Measurements from ENCODE around the gene LHX5.

LHX5 gene

GRCh38 chr12:113428482-113428881, 43.2 kb downstream of the LHX5 start:
- Histone ChIP-seq H3K4me1 (ENCODE audit: control insufficient read depth, insufficient read depth, low read length) (no peaks in the 10 kb centered on the region), H3K9me3 (ENCODE audit: control insufficient read depth, low read length) (no peaks in the 10 kb centered on the region), H3K27ac (ENCODE audit: insufficient read depth, low read depth, low read length, poor library complexity, severe bottlenecking) (no peak overlapping the region), H3K36me3 (ENCODE audit: control insufficient read depth, insufficient read depth, low read length) (no peaks in the 10 kb centered on the region), H3K27me3 (ENCODE audit: control insufficient read depth, insufficient read depth, low read length, poor library complexity, severe bottlenecking) (no peaks in the 10 kb centered on the region), H3K4me3 (ENCODE audit: insufficient read depth, low read depth, low read length) (no peak overlapping the region)
- WGBS, 2 experiments = 84 to 100% methylated on average over 1 of the region's 1 CpG

- WGBS, 2 experiments = 86 to 91% methylated on average over 9 of the region's 9 CpGs
- no peak overlapping the region for H3K27ac ChIP-seq (ENCODE audit: insufficient read depth, low read depth, low read length, poor library complexity, severe bottlenecking)
Observed at GRCh38 chr12:113427882-113428281, 43.8 kb downstream of the LHX5 start.

GRCh38 chr12:113425960-113426453, 45.7 kb downstream of the LHX5 start:
- Histone ChIP-seq H3K9me3 (ENCODE audit: control insufficient read depth, low read length) (no peaks in the 10 kb centered on the region), H3K27ac (ENCODE audit: insufficient read depth, low read depth, low read length, poor library complexity, severe bottlenecking) (no peak overlapping the region), H3K4me3 (ENCODE audit: insufficient read depth, low read depth, low read length) (no peak overlapping the region), H3K4me1 (ENCODE audit: control insufficient read depth, insufficient read depth, low read length) (peaks cover 3% of the 10 kb centered on the region), H3K27me3 (ENCODE audit: control insufficient read depth, insufficient read depth, low read length, poor library complexity, severe bottlenecking) (no peaks in the 10 kb centered on the region), H3K36me3 (ENCODE audit: control insufficient read depth, insufficient read depth, low read length) (no peaks in the 10 kb centered on the region)
- WGBS, 2 experiments = 6 to 10% methylated on average over 9 to 11 of the region's 11 CpGs

More at GRCh38 chr12:113427882-113428281, 43.8 kb downstream of the LHX5 start:
- Histone ChIP-seq H3K4me3 (ENCODE audit: insufficient read depth, low read depth, low read length) (no peak overlapping the region), H3K4me1 (ENCODE audit: control insufficient read depth, insufficient read depth, low read length) (no peaks in the 10 kb centered on the region), H3K36me3 (ENCODE audit: control insufficient read depth, insufficient read depth, low read length) (no peaks in the 10 kb centered on the region), H3K9me3 (ENCODE audit: control insufficient read depth, low read length) (no peaks in the 10 kb centered on the region), H3K27me3 (ENCODE audit: control insufficient read depth, insufficient read depth, low read length, poor library complexity, severe bottlenecking) (no peaks in the 10 kb centered on the region)

- Histone ChIP-seq H3K27ac (ENCODE audit: insufficient read depth, low read depth, low read length, poor library complexity, severe bottlenecking) (no peak overlapping the region), H3K4me1 (ENCODE audit: control insufficient read depth, insufficient read depth, low read length) (peaks cover 3% of the 10 kb centered on the region), H3K27me3 (ENCODE audit: control insufficient read depth, insufficient read depth, low read length, poor library complexity, severe bottlenecking) (no peaks in the 10 kb centered on the region), H3K9me3 (ENCODE audit: control insufficient read depth, low read length) (no peaks in the 10 kb centered on the region), H3K36me3 (ENCODE audit: control insufficient read depth, insufficient read depth, low read length) (no peaks in the 10 kb centered on the region), H3K4me3 (ENCODE audit: insufficient read depth, low read depth, low read length) (no peak overlapping the region)
- WGBS, 2 experiments = 43 to 46% methylated on average over 20 of the region's 20 CpGs
Observed at GRCh38 chr12:113424915-113425823, 46.5 kb downstream of the LHX5 start.

GRCh38 chr12:113424456-113424855, 47.2 kb downstream of the LHX5 start:
- no peak overlapping the region for H3K27ac ChIP-seq (ENCODE audit: insufficient read depth, low read depth, low read length, poor library complexity, severe bottlenecking)
- no peaks in the 10 kb centered on the region for H3K36me3 ChIP-seq (ENCODE audit: control insufficient read depth, insufficient read depth, low read length)
- no peaks in the 10 kb centered on the region for H3K9me3 ChIP-seq (ENCODE audit: control insufficient read depth, low read length)
- peaks cover 3% of the 10 kb centered on the region for H3K4me1 ChIP-seq (ENCODE audit: control insufficient read depth, insufficient read depth, low read length)
- no peak overlapping the region for H3K4me3 ChIP-seq (ENCODE audit: insufficient read depth, low read depth, low read length)
- H3K27me3 ChIP-seq (ENCODE audit: control insufficient read depth, insufficient read depth, low read length, poor library complexity, severe bottlenecking) = no peaks in the 10 kb centered on the region
- WGBS, 2 experiments = 92 to 100% methylated on average over 1 of the region's 1 CpG

- Histone ChIP-seq H3K27ac (ENCODE audit: insufficient read depth, low read depth, low read length, poor library complexity, severe bottlenecking) (no peak overlapping the region), H3K4me3 (ENCODE audit: insufficient read depth, low read depth, low read length) (peak overlapping the region; percentile 33), H3K36me3 (ENCODE audit: control insufficient read depth, insufficient read depth, low read length) (no peaks in the 10 kb centered on the region), H3K4me1 (ENCODE audit: control insufficient read depth, insufficient read depth, low read length) (peaks cover 3% of the 10 kb centered on the region), H3K9me3 (ENCODE audit: control insufficient read depth, low read length) (no peaks in the 10 kb centered on the region), H3K27me3 (ENCODE audit: control insufficient read depth, insufficient read depth, low read length, poor library complexity, severe bottlenecking) (no peaks in the 10 kb centered on the region)
- WGBS, 2 experiments = 94 to 95% methylated on average over 6 of the region's 6 CpGs
Observed at GRCh38 chr12:113422886-113423669, 48.6 kb downstream of the LHX5 start.

GRCh38 chr12:113422030-113422885, 49.4 kb downstream of the LHX5 start, which contains the start of gene SDSL:
Gene SDSL, plus strand, starts transcription at chr12:113422380. Its CDS starts 5,603 bp downstream, at chr12:113427983.
- peak within 1 kb of the TSS; percentile 33 for H3K4me3 ChIP-seq (ENCODE audit: insufficient read depth, low read depth, low read length)
- no peaks in the 10 kb centered on the region for H3K27me3 ChIP-seq (ENCODE audit: control insufficient read depth, insufficient read depth, low read length, poor library complexity, severe bottlenecking)
- H3K4me1 ChIP-seq (ENCODE audit: control insufficient read depth, insufficient read depth, low read length) = peaks cover 3% of the 10 kb centered on the region
- 46 to 50% methylated on average over 13 of the region's 13 CpGs for WGBS, 2 experiments
- H3K36me3 ChIP-seq (ENCODE audit: control insufficient read depth, insufficient read depth, low read length) = no peaks in the 10 kb centered on the region
- H3K9me3 ChIP-seq (ENCODE audit: control insufficient read depth, low read length) = no peaks in the 10 kb centered on the region
- H3K27ac ChIP-seq (ENCODE audit: insufficient read depth, low read depth, low read length, poor library complexity, severe bottlenecking) = peak within 1 kb of the TSS; percentile 69

- H3K27me3 ChIP-seq (ENCODE audit: control insufficient read depth, insufficient read depth, low read length, poor library complexity, severe bottlenecking) = no peaks in the 10 kb centered on the region
- H3K4me1 ChIP-seq (ENCODE audit: control insufficient read depth, insufficient read depth, low read length) = peaks cover 3% of the 10 kb centered on the region
- H3K27ac ChIP-seq (ENCODE audit: insufficient read depth, low read depth, low read length, poor library complexity, severe bottlenecking) = no peak overlapping the region
- H3K9me3 ChIP-seq (ENCODE audit: control insufficient read depth, low read length) = no peaks in the 10 kb centered on the region
- H3K36me3 ChIP-seq (ENCODE audit: control insufficient read depth, insufficient read depth, low read length) = no peaks in the 10 kb centered on the region
- H3K4me3 ChIP-seq (ENCODE audit: insufficient read depth, low read depth, low read length) = no peak overlapping the region
- WGBS, 2 experiments = 93 to 96% methylated on average over 2 of the region's 2 CpGs
Observed at GRCh38 chr12:113420996-113421595, 50.6 kb downstream of the LHX5 start.

- no peak overlapping the region for H3K4me3 ChIP-seq (ENCODE audit: insufficient read depth, low read depth, low read length)
- whole genome bisulfite sequencing, 2 experiments = 86 to 87% methylated on average over 13 of the region's 13 CpGs
- no peak overlapping the region for H3K27ac ChIP-seq (ENCODE audit: insufficient read depth, low read depth, low read length, poor library complexity, severe bottlenecking)
- no peaks in the 10 kb centered on the region for H3K27me3 ChIP-seq (ENCODE audit: control insufficient read depth, insufficient read depth, low read length, poor library complexity, severe bottlenecking)
- H3K36me3 ChIP-seq (ENCODE audit: control insufficient read depth, insufficient read depth, low read length) = no peaks in the 10 kb centered on the region
- H3K4me1 ChIP-seq (ENCODE audit: control insufficient read depth, insufficient read depth, low read length) = peaks cover 3% of the 10 kb centered on the region
- no peaks in the 10 kb centered on the region for H3K9me3 ChIP-seq (ENCODE audit: control insufficient read depth, low read length)
Observed at GRCh38 chr12:113418213-113418879, 53.3 kb downstream of the LHX5 start.

Data from ectodermal cell (in vitro differentiated cells).